Measurements from ENCODE around the gene TAOK2.

Gene TAOK2

DNA sequence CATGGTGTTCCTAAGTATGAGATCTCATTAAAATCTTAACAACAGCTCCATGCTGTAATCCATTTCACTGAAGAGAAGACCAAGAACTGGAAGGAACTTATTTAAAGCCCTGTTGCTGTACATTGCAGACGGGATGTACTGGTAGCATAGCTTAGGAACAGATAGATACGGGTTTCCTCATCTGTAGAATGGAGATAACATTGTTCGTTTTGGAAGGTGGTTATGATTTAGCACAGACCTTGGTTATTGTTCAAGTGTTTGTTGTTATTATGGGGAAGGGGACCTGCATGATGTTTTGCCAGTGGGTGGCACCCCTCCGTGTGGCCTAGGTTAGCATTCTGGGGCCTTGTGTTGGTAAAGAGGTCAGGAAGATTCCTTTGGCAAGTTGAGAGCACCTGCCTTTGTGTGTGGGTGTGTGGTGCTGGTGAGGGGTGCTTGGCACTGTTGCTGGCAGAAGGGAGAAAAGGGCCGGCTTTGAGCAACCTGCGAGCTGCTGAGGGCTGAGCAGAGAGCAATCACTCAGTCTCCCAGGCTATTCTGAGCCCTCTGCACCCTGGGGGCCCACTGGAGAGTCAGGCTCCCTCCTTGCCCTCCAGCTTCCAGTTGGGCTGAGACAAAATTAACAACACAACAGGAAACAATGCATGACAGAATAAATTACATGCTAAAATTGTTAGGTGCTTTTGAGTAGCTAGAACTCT, 2.3 kb downstream of the TAOK2 start (continued):
- TF ChIP-seq FEZF1 (tag by site-specific recombination; IDR thresholded peaks at IDR 0.05) (no peak), ZNF341 (tag by site-specific recombination; IDR thresholded peaks at IDR 0.05; ENCODE audit: low read depth) (no peak), ZFP3 (tag by site-specific recombination; IDR thresholded peaks at IDR 0.05; ENCODE audit: low read depth) (no peak), ZNF768 (tag by site-specific recombination; IDR thresholded peaks at IDR 0.05) (no peak), ZNF658 (tag by site-specific recombination; IDR thresholded peaks at IDR 0.05) (no peak), ZFHX2 (tag by site-specific recombination; conservative IDR thresholded peaks at IDR 0.05) (peak; percentile 61), ZBTB8A (tag by site-specific recombination; IDR thresholded peaks at IDR 0.05) (peak; percentile 56)

GRCh38 chr16:29977063-29977825, 3.6 kb downstream of the TAOK2 start:
- H3K36me3 ChIP-seq (ENCODE audit: control insufficient read depth in 2 of 2, insufficient read depth in 1 of 2, low read length in 2 of 2): peaks cover 12 to 75% of the 10 kb centered on the region in 2 experiments; a peak in 1 of 3 replicates
- H3K4me3 ChIP-seq (ENCODE audit: low read depth, low read length): no peak overlapping the region
- POLR2A ChIA-PET: interaction anchor here (1.0 to 5.4 kb wide), 5 partner anchors 10 to 55 kb away, joined by 3 to 58 read pairs (median 3); partner anchors contain the start of genes HIRIP3 and KCTD13
- no peak overlapping the region for H3K27ac ChIP-seq (ENCODE audit: extremely low read depth, low read depth, low read length)
- no peak for TF ChIP-seq ZNF747 (tag by site-specific recombination; IDR thresholded peaks at IDR 0.05)
- peak; percentile 32; the same call in 1 of the 2 replicates for TF ChIP-seq SCRT2 (tag by site-specific recombination; IDR thresholded peaks at IDR 0.05)
- H3K4me1 ChIP-seq (ENCODE audit: control insufficient read depth, insufficient read depth, low read length): peaks cover 8% of the 10 kb centered on the region
- no peaks in the 10 kb centered on the region for H3K9me3 ChIP-seq (ENCODE audit: control insufficient read depth, insufficient read depth, low read depth, low read length)
- CTCF ChIA-PET: interaction anchor here (0.5 to 1.6 kb wide), 5 partner anchors 38 to 284 kb away, joined by 3 to 8 read pairs (median 6); partner anchors contain the start of gene KCTD13

GRCh38 chr16:29978081-29978480, 4.4 kb downstream of the TAOK2 start:
- no peak overlapping the region for H3K4me3 ChIP-seq (ENCODE audit: low read depth, low read length)
- CTCF ChIA-PET: no interaction called here

DNA sequence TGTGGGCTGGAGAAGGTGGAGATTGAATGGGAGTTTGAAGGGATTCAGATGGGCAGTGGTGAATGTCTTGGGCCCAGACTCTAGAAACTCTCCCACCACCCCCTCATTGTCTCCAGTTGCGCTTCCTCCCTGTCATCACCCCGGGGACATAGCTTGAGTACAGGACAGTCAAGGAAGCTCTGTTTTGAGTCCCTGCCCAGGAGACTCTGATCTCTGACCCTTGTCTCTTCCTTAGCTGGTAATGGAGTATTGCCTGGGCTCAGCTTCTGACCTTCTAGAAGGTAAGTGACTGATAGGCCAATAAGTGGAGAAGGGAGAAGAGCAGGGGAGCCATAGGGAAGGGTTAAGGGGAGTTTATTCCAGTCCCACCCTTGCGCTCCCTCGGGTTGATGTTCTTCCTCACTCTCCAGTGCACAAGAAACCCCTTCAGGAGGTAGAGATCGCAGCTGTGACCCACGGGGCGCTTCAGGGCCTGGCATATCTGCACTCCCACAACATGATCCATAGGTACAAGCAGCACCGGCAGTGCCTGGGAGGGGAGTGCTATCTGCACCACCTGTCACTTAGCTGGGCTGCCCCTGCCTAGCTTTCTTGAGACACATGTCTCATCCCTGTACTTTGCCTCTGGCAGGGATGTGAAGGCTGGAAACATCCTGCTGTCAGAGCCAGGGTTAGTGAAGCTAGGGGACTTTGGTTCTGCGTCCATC, 5.0 kb downstream of the TAOK2 start:
- H3K9me3 ChIP-seq (ENCODE audit: control insufficient read depth, insufficient read depth, low read depth, low read length): no peaks in the 10 kb centered on the region
- POLR2A ChIA-PET: interaction anchor here (1.0 to 1.3 kb wide), 4 partner anchors 10 to 53 kb away, joined by 3 to 5 read pairs (median 4); partner anchors contain the start of genes KCTD13 and TMEM219
- no peak overlapping the region for H3K4me3 ChIP-seq (ENCODE audit: low read depth, low read length)
- TF ChIP-seq ZNF311 (tag by site-specific recombination; IDR thresholded peaks at IDR 0.05; ENCODE audit: borderline replicate concordance) (no peak), ZIC2 (tag by site-specific recombination; IDR thresholded peaks at IDR 0.05) (no peak), ZNF600 (tag by site-specific recombination; IDR thresholded peaks at IDR 0.05) (no peak), MYNN (tag by site-specific recombination; IDR thresholded peaks at IDR 0.05; ENCODE audit: borderline replicate concordance) (no peak), ZNF623 (tag by site-specific recombination; IDR thresholded peaks at IDR 0.05) (no peak), ZNF26 (tag by site-specific recombination; IDR thresholded peaks at IDR 0.05) (no peak), KLF10 (tag by site-specific recombination; IDR thresholded peaks at IDR 0.05) (no peak)
- TF ChIP-seq, protein P1, sequence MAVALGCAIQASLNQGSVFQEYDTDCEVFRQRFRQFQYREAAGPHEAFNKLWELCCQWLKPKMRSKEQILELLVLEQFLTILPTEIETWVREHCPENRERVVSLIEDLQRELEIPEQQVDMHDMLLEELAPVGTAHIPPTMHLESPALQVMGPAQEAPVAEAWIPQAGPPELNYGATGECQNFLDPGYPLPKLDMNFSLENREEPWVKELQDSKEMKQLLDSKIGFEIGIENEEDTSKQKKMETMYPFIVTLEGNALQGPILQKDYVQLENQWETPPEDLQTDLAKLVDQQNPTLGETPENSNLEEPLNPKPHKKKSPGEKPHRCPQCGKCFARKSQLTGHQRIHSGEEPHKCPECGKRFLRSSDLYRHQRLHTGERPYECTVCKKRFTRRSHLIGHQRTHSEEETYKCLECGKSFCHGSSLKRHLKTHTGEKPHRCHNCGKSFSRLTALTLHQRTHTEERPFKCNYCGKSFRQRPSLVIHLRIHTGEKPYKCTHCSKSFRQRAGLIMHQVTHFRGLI (tag by site-specific recombination; IDR thresholded peaks at IDR 0.05): no peak
- TF ChIP-seq, protein P2, sequence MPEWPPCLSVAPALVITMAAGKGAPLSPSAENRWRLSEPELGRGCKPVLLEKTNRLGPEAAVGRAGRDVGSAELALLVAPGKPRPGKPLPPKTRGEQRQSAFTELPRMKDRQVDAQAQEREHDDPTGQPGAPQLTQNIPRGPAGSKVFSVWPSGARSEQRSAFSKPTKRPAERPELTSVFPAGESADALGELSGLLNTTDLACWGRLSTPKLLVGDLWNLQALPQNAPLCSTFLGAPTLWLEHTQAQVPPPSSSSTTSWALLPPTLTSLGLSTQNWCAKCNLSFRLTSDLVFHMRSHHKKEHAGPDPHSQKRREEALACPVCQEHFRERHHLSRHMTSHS (tag by site-specific recombination; IDR thresholded peaks at IDR 0.05): no peak
- peaks cover 8% of the 10 kb centered on the region for H3K4me1 ChIP-seq (ENCODE audit: control insufficient read depth, insufficient read depth, low read length)
- peaks cover 27 to 84% of the 10 kb centered on the region in 2 experiments; a peak in 2 of 3 replicates for H3K36me3 ChIP-seq (ENCODE audit: control insufficient read depth in 2 of 2, insufficient read depth in 1 of 2, low read length in 2 of 2)
- CTCF ChIA-PET: interaction anchor here (0.6 to 2.4 kb wide), 3 partner anchors 14 to 54 kb away, joined by 3 to 8 read pairs (median 3); partner anchors contain the start of genes HIRIP3 and INO80E
- H3K27ac ChIP-seq (ENCODE audit: extremely low read depth, low read depth, low read length): no peak overlapping the region

More at GRCh38 chr16:29978081-29978480, 4.4 kb downstream of the TAOK2 start:
- Histone ChIP-seq H3K36me3 (ENCODE audit: control insufficient read depth in 2 of 2, insufficient read depth in 1 of 2, low read length in 2 of 2) (peaks cover 20 to 78% of the 10 kb centered on the region in 2 experiments; a peak in 2 of 3 replicates), H3K4me1 (ENCODE audit: control insufficient read depth, insufficient read depth, low read length) (peaks cover 8% of the 10 kb centered on the region), H3K9me3 (ENCODE audit: control insufficient read depth, insufficient read depth, low read depth, low read length) (no peaks in the 10 kb centered on the region), H3K27ac (ENCODE audit: extremely low read depth, low read depth, low read length) (no peak overlapping the region)
- POLR2A ChIA-PET: interaction anchor here (1.0 to 1.3 kb wide), 3 partner anchors 11 to 17 kb away, joined by 3 to 5 read pairs (median 3); partner anchors contain the start of genes HIRIP3 and TMEM219
- TF ChIP-seq ZNF514 (tag by site-specific recombination; IDR thresholded peaks at IDR 0.05): no peak

Measured in HEK293 (cell line).